HepG2 (cell line): ENCODE measurements around the gene MYBPC3. TPM values are rescaled to one million over a fixed set of nuclear protein-coding genes. Genes with fewer than 3 reads are reported as not detected.

ENCODE experiments used
- ATAC-seq: fragments of 200-7000 bp; cut with Tn5 transposase; 3 replicates; pipeline ENCODE4 v1.9.1; 2020; ENCODE audit warnings: mild to moderate bottlenecking, moderate library complexity
- Bru-seq: library from RNA; stranded (reverse); fragments of 400-500 nt; gene quantifications from one replicate; lab custom pipeline; 2021; lab: Mats Ljungman, UMichigan
- BruChase-seq, 2 experiments: library from RNA; stranded (reverse); fragments of 400-500 nt; gene quantifications; one replicate each; lab custom pipeline; 2021; lab: Mats Ljungman, UMichigan
- BruUV-seq: library from RNA; stranded (reverse); fragments of 400-500 nt; replicated peaks from 2 replicates; lab custom pipeline; 2021; lab: Mats Ljungman, UMichigan
- CTCF ChIA-PET: fragments of 300-600 bp; formaldehyde crosslinking; extraction: SDS; loops from one replicate; lab custom pipeline; 2021; ENCODE audit warnings: low total read pairs, inconsistent platforms, low intra/inter-chr PET ratio; lab: Yijun Ruan, JAX
- POLR2A ChIA-PET: fragments of 350-600 bp; sonication (Branson Sonifier 250); formaldehyde crosslinking; loops from one replicate; lab custom pipeline; 2020; ENCODE audit warnings: antibody characterized with exemption, inconsistent platforms; lab: Yijun Ruan, JAX
- DNase-seq: peaks from one replicate; pipeline ENCODE4 v3.0.0-alpha.2; 2015; ENCODE audit warnings: low spot score
- FAIRE-seq: peaks from 3 replicates; lab custom pipeline; 2011; peaks lifted over from hg19 to GRCh38; lab: Jason Lieb, UNC
- H2AFZ ChIP-seq: one replicate; pipeline ENCODE4 v1.6.1; 2011; ENCODE audit warnings: low read length, inconsistent platforms
- H3K27ac ChIP-seq: fragments of 300-600 bp; 3 replicates; pipeline ENCODE4 v1.8.0; 2011; ENCODE audit warnings: mixed run types, mild to moderate bottlenecking, mixed read lengths, low read length, inconsistent platforms; ENCODE audit not compliant: insufficient read depth; ENCODE audit errors: extremely low read length
- H3K27me3 ChIP-seq, 2 experiments: fragments of 200-600 bp in 1 of 2; 2 replicates in 1 of 2; 3 replicates in 1 of 2; pipeline versions ENCODE4 v1.6.0 to v1.8.0; 2011; ENCODE audit warnings: low read length in 2 of 2, mild to moderate bottlenecking in 2 of 2, moderate library complexity in 2 of 2, inconsistent platforms in 1 of 2; ENCODE audit not compliant: insufficient read depth in 2 of 2, control insufficient read depth in 1 of 2
- H3K36me3 ChIP-seq, 2 experiments: fragments of 200-600 bp in 1 of 2; replicated peaks in 1 of 2; 2 replicates in 1 of 2; 3 replicates in 1 of 2; pipeline versions ENCODE4 v1.5.1 to v1.8.0; 2011; ENCODE audit warnings: low read length in 2 of 2, inconsistent platforms in 1 of 2; ENCODE audit not compliant: insufficient read depth in 2 of 2, control insufficient read depth in 1 of 2
- H3K4me1 ChIP-seq: 2 replicates; pipeline ENCODE4 v1.5.1; 2012; ENCODE audit warnings: low read length, inconsistent platforms; ENCODE audit not compliant: insufficient read depth
- H3K4me2 ChIP-seq: 2 replicates; pipeline ENCODE4 v1.6.0; 2011; ENCODE audit warnings: low read depth, low read length, inconsistent platforms
- H3K4me3 ChIP-seq, 3 experiments: fragments of 200-600 bp in 1 of 3; sonication (generic), shearing (Covaris generic) in 1 of 3; replicated peaks in 1 of 3; 2 replicates each; pipeline ENCODE4 v1.5.1; 2011 to 2016; ENCODE audit warnings: low read length in 3 of 3, inconsistent platforms in 2 of 3, low read depth in 2 of 3, mild to moderate bottlenecking in 2 of 3, control low read depth in 1 of 3, mixed read lengths in 1 of 3; ENCODE audit not compliant: insufficient read depth in 1 of 3
- H3K79me2 ChIP-seq: one replicate; pipeline ENCODE4 v1.6.1; 2011; ENCODE audit warnings: low read length, inconsistent platforms; ENCODE audit not compliant: insufficient read depth
- H3K9ac ChIP-seq: 2 replicates; pipeline ENCODE4 v1.6.0; 2011; ENCODE audit warnings: mild to moderate bottlenecking, low read depth, low read length, inconsistent platforms; ENCODE audit not compliant: insufficient read depth
- H3K9me3 ChIP-seq: 2 replicates; pipeline ENCODE4 v1.5.1; 2012; ENCODE audit warnings: mild to moderate bottlenecking, low read length
- H4K20me1 ChIP-seq: 2 replicates; pipeline ENCODE4 v1.6.0; 2011; ENCODE audit warnings: inconsistent platforms, mild to moderate bottlenecking, low read length, moderate library complexity; ENCODE audit not compliant: insufficient read depth
- ARID4A ChIP-seq: sonication (generic); formaldehyde crosslinking; IDR thresholded peaks from 2 replicates; pipeline ENCODE4 v1.5.0; 2020; ENCODE audit warnings: mild to moderate bottlenecking, missing genetic modification reagents, borderline replicate concordance
- KLF15 ChIP-seq: sonication (generic); formaldehyde crosslinking; IDR thresholded peaks from 2 replicates; pipeline ENCODE4 v1.8.1; 2023; ENCODE audit warnings: borderline replicate concordance, mild to moderate bottlenecking, inconsistent platforms, missing genetic modification reagents, mixed read lengths
- KLF9 ChIP-seq: IDR thresholded peaks from 2 replicates; pipeline ENCODE4 v1.6.1; 2016; ENCODE audit warnings: low read depth
- MAF1 ChIP-seq: sonication (generic); formaldehyde crosslinking; IDR thresholded peaks from 2 replicates; pipeline ENCODE4 v1.5.0; 2020; ENCODE audit warnings: missing genetic modification reagents, borderline replicate concordance
- MIER2 ChIP-seq: IDR thresholded peaks from 2 replicates; pipeline ENCODE4 v1.6.1; 2016; ENCODE audit warnings: missing biosample characterization, missing genetic modification reagents
- PTBP1 ChIP-seq: fragments of 200-400 bp; formaldehyde crosslinking; IDR thresholded peaks from 2 replicates; pipeline ENCODE4 v1.6.1; 2018; ENCODE audit warnings: low read length, low read depth; ENCODE audit not compliant: poor library complexity, severe bottlenecking
- TEAD3 ChIP-seq: optimal IDR thresholded peaks from 2 replicates; pipeline ENCODE3; 2016; ENCODE audit warnings: borderline replicate concordance
- ZNF546 ChIP-seq: sonication (generic); formaldehyde crosslinking; conservative IDR thresholded peaks from 2 replicates; pipeline ENCODE4 v1.8.1; 2023; ENCODE audit warnings: mild to moderate bottlenecking, missing genetic modification reagents
- WGBS: methylation state at CpG from one replicate; pipeline ENCODE4 v1.1.6; 2017; ENCODE audit warnings: low lambda C conversion rate; 5-methylcytosine and 5-hydroxymethylcytosine counted together
- in situ Hi-C: cut with HindIII; loops from 2 replicates; pipeline ENCODE4 v1.10.0; 2017; ENCODE audit warnings: low pct_unique_long_range_greater_than_20kb; ENCODE audit not compliant: extremely low pct_ligation_motif_present
- intact Hi-C: fragments of 100-400 bp; cut with micrococcal nuclease; formaldehyde crosslinking; loops from one replicate; pipeline ENCODE4 v1.10.0; 2022; ENCODE audit not compliant: unreplicated experiment
- long read RNA-seq, 2 experiments: library from RNA in 1 of 2; library from polyadenylated mRNA in 1 of 2; stranded (forward) in 1 of 2; unstranded in 1 of 2; transcript quantifications; one replicate each; pipeline ENCODE4 v2.0.0, GENCODE V29; 2019 to 2022
- polyA minus RNA-seq, 3 experiments: library from RNA; depleted of rRNA, polyadenylated mRNA; stranded (reverse); fragments of >200 nt; gene quantifications; 2 replicates each; pipeline ENCODE4 v1.2.3, GENCODE V29; 2011; ENCODE audit warnings: low replicate concordance in 1 of 3
- polyA plus RNA-seq, 8 experiments: library from polyadenylated mRNA; depleted of rRNA in 3 of 8; stranded (reverse) in 7 of 8; unstranded in 1 of 8; fragments of >200 nt; fragmentation: Illumina TruSeq in 4 of 8; extraction: Trizol in 4 of 8; gene quantifications; 2 replicates each; pipeline versions ENCODE4 v1.2.1 to v1.2.3, GENCODE V29; 2011 to 2016; ENCODE audit warnings: low read depth in 4 of 8, missing spikeins in 1 of 8, mixed read lengths in 1 of 8; ENCODE audit not compliant: insufficient read depth in 1 of 8
- total RNA-seq, 5 experiments: library from RNA; depleted of rRNA; stranded (reverse); fragments of >200 nt; fragmentation: Illumina TruSeq; extraction: Trizol; gene quantifications; 2 replicates each; pipeline ENCODE4 v1.2.3, GENCODE V29; 2016; ENCODE audit warnings: low read depth in 1 of 5

The MYBPC3 gene
- total RNA-seq (2016; rRNA removed; fragmentation: Illumina TruSeq; extraction: Trizol) (not detected in 2 replicates), polyA plus RNA-seq (2011; rRNA removed) (0.01 TPM in 1 of 2 replicates, not detected in the other), polyA minus RNA-seq (2011; rRNA and poly(A)+ RNA removed; ENCODE audit: low replicate concordance) (not detected in 2 replicates), Bru-seq, nascent RNA (not detected), BruChase-seq, experiment 1, labeled RNA remaining after a 6-hour chase (not detected), BruChase-seq, experiment 2, labeled RNA remaining after a 2-hour chase (not detected)
- not detected in 2 replicates for total RNA-seq (2016; cell fraction: cytosol; rRNA removed; fragmentation: Illumina TruSeq; extraction: Trizol; ENCODE audit: low read depth)
- not detected in 2 replicates for total RNA-seq (2016; cell fraction: insoluble cytoplasmic fraction; rRNA removed; fragmentation: Illumina TruSeq; extraction: Trizol)
- total RNA-seq (2016; cell fraction: membrane; rRNA removed; fragmentation: Illumina TruSeq; extraction: Trizol) = not detected in 2 replicates
- total RNA-seq (2016; cell fraction: nucleus; rRNA removed; fragmentation: Illumina TruSeq; extraction: Trizol) = not detected in 2 replicates
- polyA plus RNA-seq (2011; cell fraction: cytosol; rRNA removed) = not detected in 2 replicates
- polyA plus RNA-seq (2011; cell fraction: nucleus; rRNA removed) = not detected in 2 replicates
- polyA plus RNA-seq (2012) = not detected in 2 replicates
- not detected in 2 replicates for polyA plus RNA-seq (2016; cell fraction: cytosol; fragmentation: Illumina TruSeq; extraction: Trizol; ENCODE audit: low read depth)
- not detected in 2 replicates for polyA plus RNA-seq (2016; cell fraction: insoluble cytoplasmic fraction; fragmentation: Illumina TruSeq; extraction: Trizol; ENCODE audit: low read depth)
- polyA plus RNA-seq (2016; cell fraction: membrane; fragmentation: Illumina TruSeq; extraction: Trizol; ENCODE audit: low read depth) = not detected in 2 replicates
- not detected in 2 replicates for polyA plus RNA-seq (2016; cell fraction: nucleus; fragmentation: Illumina TruSeq; extraction: Trizol; ENCODE audit: insufficient read depth, low read depth)
- polyA minus RNA-seq (2011; cell fraction: cytosol; rRNA and poly(A)+ RNA removed) = not detected in 2 replicates
- not detected in 2 replicates for polyA minus RNA-seq (2011; cell fraction: nucleus; rRNA and poly(A)+ RNA removed)
- long read RNA-seq, experiment 1 = 0 reads
- long read RNA-seq, experiment 2 = 0 reads

- POLR2A ChIA-PET = no interaction called here
- ATAC-seq (no peak), FAIRE-seq (no peak), DNase-seq (no peak)
- in situ Hi-C loops (loop anchor here (5.0 kb wide), 1 partner anchor 175 kb away; the partner anchor contains the start of gene ARFGAP2), intact Hi-C loops (no loop called here)
- Histone ChIP-seq H3K27ac (no peak within 1 kb of the TSS), H2AFZ (no peak within 1 kb of the TSS), H3K79me2 (no peaks in the 10 kb centered on the region), H3K27me3 (peaks cover 9 to 43% of the 10 kb centered on the region in 2 experiments; a peak in 3 of 5 replicates), H3K9ac (no peak within 1 kb of the TSS), H4K20me1 (no peaks in the 10 kb centered on the region), H3K4me2 (no peak within 1 kb of the TSS), H3K9me3 (no peaks in the 10 kb centered on the region), H3K4me1 (peaks cover 61% of the 10 kb centered on the region), H3K4me3 (no peak within 1 kb of the TSS), H3K36me3 (no peaks in the 10 kb centered on the region)
- TF ChIP-seq ZNF546 (CRISPR knock-in tag) (no peak), KLF9 (CRISPR knock-in tag) (no peak)
- CTCF ChIA-PET = no interaction called here
- WGBS = 20% methylated on average over 1 of the region's 5 CpGs
- no TSS peak for BruUV-seq
Observed at GRCh38 chr11:47352556-47352955, at the start of gene MYBPC3. Gene MYBPC3, minus strand, starts transcription at chr11:47352702. Its CDS starts 55 bp downstream, at chr11:47352647.

GRCh38 chr11:47400768-47401279 is 48.3 kb upstream of the MYBPC3 start:
- Histone ChIP-seq H2AFZ (no peak overlapping the region), H3K36me3 (no peaks in the 10 kb centered on the region), H3K27me3 (peaks cover 0 to 12% of the 10 kb centered on the region in 2 experiments; a peak in 1 of 5 replicates), H3K4me3 (peak overlapping the region; percentile 24 to 59 (median 37); a peak in 5 of 6 replicates), H3K4me1 (peaks cover 52% of the 10 kb centered on the region), H4K20me1 (no peaks in the 10 kb centered on the region), H3K4me2 (peak overlapping the region; percentile 80), H3K27ac (no peak overlapping the region), H3K9me3 (no peaks in the 10 kb centered on the region), H3K79me2 (no peaks in the 10 kb centered on the region), H3K9ac (no peak overlapping the region)
- ATAC-seq (peak; percentile 58), FAIRE-seq (no peak), DNase-seq (no peak)
- intact Hi-C loops (no loop called here), in situ Hi-C loops (no loop called here)
- CTCF ChIA-PET = no interaction called here
- POLR2A ChIA-PET = interaction anchor here (1.8 kb wide), 1 partner anchor 26 kb away, joined by 5 read pairs; the partner anchor contains the start of gene PSMC3
- WGBS = 45% methylated on average over 7 of the region's 8 CpGs
- no TSS peak for BruUV-seq
- TF ChIP-seq KLF15 (CRISPR knock-in tag) (no peak), ARID4A (CRISPR knock-in tag) (no peak), TEAD3 (no peak), MIER2 (CRISPR knock-in tag) (0 out of 2 replicates have a peak, but pooled peaks have one; percentile 21), MAF1 (CRISPR knock-in tag) (no peak), PTBP1 (no peak)
